Stimulated activated CD8-positive, alpha-beta memory T cell treated with anti-CD3 and anti-CD28 coated beads, Interleukin-15, amount 100 ng/mL, for 24 hours (primary cell): Measurements from ENCODE around the gene DZIP3.

Experiments used
- DNase-seq: peaks from one replicate; pipeline ENCODE4 v3.0.0-alpha.2; 2020; ENCODE audit warnings: low read depth

Gene DZIP3, protein sequence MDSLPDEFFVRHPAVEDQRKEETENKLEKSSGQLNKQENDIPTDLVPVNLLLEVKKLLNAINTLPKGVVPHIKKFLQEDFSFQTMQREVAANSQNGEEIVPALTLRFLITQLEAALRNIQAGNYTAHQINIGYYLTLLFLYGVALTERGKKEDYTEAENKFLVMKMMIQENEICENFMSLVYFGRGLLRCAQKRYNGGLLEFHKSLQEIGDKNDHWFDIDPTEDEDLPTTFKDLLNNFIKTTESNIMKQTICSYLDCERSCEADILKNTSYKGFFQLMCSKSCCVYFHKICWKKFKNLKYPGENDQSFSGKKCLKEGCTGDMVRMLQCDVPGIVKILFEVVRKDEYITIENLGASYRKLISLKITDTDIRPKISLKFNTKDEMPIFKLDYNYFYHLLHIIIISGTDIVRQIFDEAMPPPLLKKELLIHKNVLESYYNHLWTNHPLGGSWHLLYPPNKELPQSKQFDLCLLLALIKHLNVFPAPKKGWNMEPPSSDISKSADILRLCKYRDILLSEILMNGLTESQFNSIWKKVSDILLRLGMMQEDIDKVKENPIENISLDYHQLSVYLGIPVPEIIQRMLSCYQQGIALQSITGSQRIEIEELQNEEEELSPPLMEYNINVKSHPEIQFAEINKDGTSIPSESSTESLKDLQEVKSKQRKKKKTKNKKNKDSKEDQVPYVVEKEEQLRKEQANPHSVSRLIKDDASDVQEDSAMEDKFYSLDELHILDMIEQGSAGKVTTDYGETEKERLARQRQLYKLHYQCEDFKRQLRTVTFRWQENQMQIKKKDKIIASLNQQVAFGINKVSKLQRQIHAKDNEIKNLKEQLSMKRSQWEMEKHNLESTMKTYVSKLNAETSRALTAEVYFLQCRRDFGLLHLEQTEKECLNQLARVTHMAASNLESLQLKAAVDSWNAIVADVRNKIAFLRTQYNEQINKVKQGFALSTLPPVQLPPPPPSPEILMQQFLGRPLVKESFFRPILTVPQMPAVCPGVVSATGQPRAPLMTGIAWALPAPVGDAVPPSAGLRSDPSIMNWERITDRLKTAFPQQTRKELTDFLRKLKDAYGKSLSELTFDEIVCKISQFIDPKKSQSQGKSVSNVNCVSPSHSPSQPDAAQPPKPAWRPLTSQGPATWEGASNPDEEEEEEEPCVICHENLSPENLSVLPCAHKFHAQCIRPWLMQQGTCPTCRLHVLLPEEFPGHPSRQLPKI

GRCh38 chr3:108589081-108589997, at the start of gene DZIP3, which contains the start of gene CIP2A:
DZIP3 (plus strand) TSS chr3:108589722; CDS start chr3:108605407, 15,685 bp downstream.
CIP2A (minus strand) TSS chr3:108589438; CDS start chr3:108589375, 63 bp downstream.
- peak; percentile 59 for DNase-seq

GRCh38 chr3:108546247-108546646, 43.3 kb upstream of the DZIP3 start:
- no peak for DNase-seq

DNA sequence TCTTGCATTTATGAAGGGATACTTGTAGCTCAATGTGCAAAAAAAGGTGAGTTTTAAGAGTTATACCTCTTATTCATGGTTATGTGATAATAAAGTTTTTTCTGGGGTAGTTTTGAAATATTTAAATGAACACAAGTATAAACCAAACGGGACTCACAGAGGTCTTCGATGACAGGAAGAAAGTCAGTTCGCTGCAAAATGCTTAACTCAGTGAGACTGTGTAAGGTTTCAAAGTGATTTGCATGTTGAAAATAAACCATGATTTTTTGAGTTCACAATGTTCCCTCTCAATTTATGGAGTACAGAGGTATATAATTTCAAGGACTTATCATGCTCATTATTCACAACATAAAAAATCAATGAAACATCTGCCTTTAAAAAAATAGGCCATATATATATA, 42.8 kb upstream of the DZIP3 start:
- no peak for DNase-seq

- DNase-seq: no peak
Measured at GRCh38 chr3:108548304-108548703, 41.2 kb upstream of the DZIP3 start.

- DNase-seq: no peak
Measured at GRCh38 chr3:108548886-108549285, 40.6 kb upstream of the DZIP3 start.

DNA sequence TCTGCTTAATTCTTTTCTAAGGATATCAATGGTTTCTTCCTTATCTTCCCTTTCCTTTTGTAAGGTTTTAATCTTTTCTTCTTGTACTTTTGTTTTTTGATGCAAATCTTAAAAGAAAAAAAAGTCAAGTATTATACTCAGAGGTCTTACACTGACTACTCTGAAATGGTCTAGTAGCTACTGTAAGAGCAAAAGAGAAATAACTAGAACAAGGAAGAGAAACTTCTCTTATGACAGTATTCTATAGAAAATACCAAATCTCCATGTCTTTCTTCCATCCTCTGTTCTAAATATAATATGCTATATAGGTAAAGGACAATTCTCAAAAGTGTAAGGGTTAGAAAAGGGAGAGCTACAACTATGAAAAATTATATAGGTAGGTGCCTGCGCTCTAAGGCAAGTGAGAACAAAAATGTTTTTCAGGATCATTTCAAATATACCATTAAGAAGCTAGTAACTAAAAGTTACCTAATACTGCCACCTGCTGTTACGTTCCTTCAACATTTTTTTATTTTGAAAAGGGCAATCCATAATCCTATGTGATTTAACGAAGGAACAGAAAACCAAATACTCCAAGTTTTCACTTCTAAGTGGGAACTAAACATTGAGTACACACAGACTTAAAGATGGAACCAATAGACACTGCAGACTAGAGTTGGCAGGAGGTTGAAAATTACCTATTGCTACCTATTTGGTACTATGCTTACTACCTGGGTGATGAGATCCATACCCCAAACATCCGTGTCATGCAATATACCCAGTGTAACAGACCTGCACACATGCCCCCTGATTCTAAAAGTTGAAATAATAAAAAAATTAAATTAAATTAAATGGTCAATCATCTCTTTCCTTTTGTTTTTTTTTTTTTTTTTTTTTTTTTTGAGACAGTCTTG, 37.0 kb upstream of the DZIP3 start:
- DNase-seq: no peak

DNA sequence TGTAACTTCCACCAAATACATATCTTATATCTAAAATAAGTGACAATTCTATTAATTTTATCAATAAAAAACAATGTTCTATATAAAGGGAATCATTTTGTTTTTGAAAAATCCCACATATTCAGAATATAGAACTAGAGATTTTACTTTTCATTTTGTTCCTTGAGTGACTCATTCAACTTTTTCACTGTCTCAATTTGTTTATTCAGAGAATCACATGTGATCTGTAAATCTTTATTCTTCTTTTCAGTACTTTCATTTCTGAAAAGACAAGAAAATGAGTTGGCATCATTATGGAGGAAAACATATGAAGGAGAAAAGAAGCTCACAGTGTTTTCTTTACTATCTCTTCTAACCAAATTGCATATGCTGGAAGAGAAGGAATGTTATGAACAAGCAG, 35.3 kb upstream of the DZIP3 start:
- no peak for DNase-seq

- no peak for DNase-seq
Measured at GRCh38 chr3:108554913-108555571, 34.5 kb upstream of the DZIP3 start.

DNA sequence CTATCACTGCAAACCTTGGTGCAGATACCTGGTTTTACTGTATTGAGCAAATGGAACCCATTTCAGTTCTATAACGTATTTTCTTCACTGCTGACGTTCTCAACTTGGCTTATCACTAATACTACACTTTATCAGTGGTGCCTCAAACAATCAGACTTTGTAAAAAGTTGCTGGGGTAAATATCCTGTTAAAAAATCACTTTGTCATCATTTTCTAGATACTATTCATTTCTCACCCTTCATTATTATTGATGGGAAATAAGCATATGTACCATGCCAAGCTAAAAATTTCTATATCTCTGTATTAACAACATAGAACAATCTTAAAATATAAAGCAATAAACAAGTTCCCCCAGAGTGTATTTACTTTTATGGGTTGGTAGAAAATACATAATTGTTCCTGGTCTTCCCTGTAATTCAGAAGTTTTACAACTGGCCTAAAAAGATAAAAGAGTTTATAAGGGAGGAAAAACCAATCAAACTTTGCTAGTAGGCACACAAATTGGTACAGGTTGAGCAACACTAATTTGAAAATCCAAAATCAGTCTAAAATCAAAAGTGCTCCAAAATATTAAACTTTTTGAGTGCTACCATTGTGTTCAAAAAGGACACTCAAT, 33.4 kb upstream of the DZIP3 start:
- DNase-seq: no peak

GRCh38 chr3:108562565-108562964, 27.0 kb upstream of the DZIP3 start:
- DNase-seq: no peak

DNA sequence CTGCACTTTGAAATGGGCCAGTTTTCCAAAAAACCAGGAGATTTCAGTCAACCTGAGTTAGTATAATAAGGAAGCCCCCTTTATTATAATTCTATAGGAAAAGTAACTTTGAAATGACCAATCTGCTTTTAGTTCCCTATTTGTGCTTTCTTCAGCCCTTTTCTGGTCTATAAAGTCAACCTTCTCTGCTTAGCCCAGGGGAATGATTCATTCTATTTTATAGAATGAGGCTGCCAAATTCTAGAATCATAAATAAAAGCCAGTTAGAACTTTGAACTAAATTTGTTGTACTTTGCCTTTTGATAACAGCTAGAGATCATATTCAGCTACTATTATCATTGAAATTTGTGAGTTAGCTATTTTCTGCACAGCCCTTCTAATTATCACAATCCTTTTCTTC, 25.0 kb upstream of the DZIP3 start:
- DNase-seq: no peak

GRCh38 chr3:108565506-108565905, 24.0 kb upstream of the DZIP3 start:
- no peak for DNase-seq

DNA sequence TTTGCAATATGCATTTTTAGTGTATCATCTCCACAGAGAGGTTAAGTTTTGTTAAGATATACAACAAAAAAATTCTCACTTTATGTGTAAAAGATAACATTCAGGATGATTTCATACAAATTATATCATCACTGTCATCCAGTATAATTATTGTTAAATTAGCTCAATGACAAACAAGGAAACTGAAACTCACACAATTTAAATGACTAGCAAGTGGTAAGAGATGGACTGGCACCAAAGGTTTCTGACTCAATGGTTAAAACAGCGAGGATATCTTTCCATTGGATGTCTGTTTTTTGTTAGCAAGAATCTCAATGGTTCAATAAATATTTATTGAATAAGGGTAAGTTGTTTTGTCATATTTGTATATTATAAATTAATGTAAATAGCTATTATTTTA, 22.9 kb upstream of the DZIP3 start:
- no peak for DNase-seq

DNA sequence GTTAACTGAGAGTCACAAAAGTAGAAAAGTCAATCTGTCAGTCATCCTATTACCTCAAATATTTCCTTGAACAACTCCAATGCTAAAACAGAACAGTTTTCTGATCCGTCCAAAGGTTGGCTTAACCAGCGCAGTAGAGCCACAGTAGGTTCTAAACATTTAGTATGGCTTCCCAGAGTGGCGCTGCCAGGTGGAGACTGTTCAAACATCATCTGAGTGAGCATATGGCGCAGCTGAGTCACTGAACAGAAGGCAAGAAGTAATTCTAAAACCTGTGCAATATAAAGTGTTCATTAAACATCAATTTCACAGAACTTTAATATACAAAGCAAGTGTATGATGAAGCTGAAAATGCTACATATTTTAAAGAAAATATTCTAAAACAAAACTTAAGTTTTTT, 20.2 kb upstream of the DZIP3 start:
- DNase-seq: no peak

- DNase-seq: no peak
Measured at GRCh38 chr3:108578064-108578463, 11.5 kb upstream of the DZIP3 start.

- no peak for DNase-seq
Measured at GRCh38 chr3:108588601-108589000, 921 bp upstream of the DZIP3 start.

- DNase-seq: no peak
Measured at GRCh38 chr3:108589998-108590323, 439 bp downstream of the DZIP3 start.

DNA sequence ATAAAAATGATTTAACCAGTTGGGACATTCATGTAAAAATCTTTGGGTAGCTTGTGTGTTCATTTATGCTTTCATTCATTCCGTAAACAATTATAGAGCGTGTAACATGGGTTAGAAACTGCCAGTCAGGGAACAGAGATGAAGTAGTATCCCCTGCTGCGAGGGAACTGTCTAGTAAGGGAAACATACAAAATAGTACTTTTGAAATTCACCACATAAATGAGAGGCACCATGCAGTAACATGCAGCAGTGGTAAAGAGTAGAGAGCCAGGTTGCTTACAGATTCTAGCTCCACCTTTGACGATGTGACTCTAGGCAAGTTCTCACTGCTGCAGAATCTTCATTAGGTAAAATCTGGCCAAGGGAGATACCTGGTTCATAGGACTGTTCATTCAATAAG, 938 bp downstream of the DZIP3 start:
- DNase-seq: no peak

- no peak for DNase-seq
Measured at GRCh38 chr3:108595321-108595720, 5.8 kb downstream of the DZIP3 start.
